LHCN-M2 (cell line): ENCODE data around the gene OMD. TPM values are rescaled to one million over a fixed set of nuclear protein-coding genes. Genes with fewer than 3 reads are reported as not detected.

Experiments used
- DNase-seq: peaks from one replicate; pipeline ENCODE4 v3.0.0-alpha.2; 2012; ENCODE audit warnings: low read depth
- polyA plus RNA-seq: library from polyadenylated mRNA; unstranded; fragments of >200 nt; gene quantifications from one replicate; pipeline ENCODE4 v1.2.1, GENCODE V29; 2012; ENCODE audit warnings: missing spikeins
- total RNA-seq: library from RNA; depleted of rRNA; stranded (reverse); fragments of >200 nt; gene quantifications from 2 replicates; pipeline ENCODE4 v1.2.3, GENCODE V29; 2014; rRNA removed

Gene OMD
- 0.06 TPM in 1 of 2 replicates, not detected in the other for total RNA-seq
- polyA plus RNA-seq = 0.02 TPM

DNA sequence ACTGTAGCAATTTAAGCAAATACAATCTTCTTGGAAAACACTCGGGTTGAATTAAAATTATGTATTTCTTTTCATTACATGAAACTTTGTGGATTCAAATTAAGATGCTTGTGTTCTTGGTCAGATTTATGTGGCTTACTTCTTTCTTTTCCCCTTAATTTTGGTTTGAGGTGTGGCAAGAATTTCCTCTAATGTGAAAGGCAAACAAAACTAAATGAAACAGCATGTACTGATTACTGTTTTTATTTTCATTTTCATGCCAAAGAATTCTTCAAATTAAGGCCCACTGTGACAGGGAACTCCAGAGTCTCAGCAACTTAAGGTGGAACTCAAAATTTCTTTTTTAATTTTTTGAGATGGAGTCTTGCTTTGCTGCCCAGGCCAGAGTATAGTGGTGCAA lies at the start of gene OMD:
Gene OMD (minus strand): TSS at position 132 of the 400 bp plus-strand sequence. CDS start 6,913 bp downstream, outside the sequence.
- DNase-seq = no peak

GRCh38 chr9:92468206-92468605 lies 43.9 kb upstream of the OMD start:
- DNase-seq = peak; percentile 47

GRCh38 chr9:92467511-92467910 lies 43.2 kb upstream of the OMD start:
- DNase-seq = no peak

DNA sequence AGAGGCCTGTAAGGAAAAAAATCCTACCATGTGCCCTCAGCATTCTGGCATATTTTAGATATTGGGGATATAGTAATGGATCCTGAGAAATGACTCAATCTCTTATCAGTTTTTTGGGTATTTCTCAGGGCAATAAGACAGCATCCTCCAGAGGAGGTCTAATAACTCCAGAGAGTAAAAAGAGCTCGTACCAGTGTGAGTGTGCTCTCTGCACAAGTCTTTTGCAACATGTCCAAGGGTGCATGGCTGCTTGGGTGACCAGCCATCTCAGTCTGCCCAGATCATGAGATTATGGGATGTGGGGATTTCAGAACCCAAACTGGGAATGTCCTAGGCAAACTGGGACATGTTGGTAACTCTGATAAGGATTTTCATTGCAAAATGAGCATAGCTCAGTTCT lies 42.8 kb upstream of the OMD start:
- no peak for DNase-seq

GRCh38 chr9:92463984-92464383 lies 39.7 kb upstream of the OMD start:
- DNase-seq = peak; percentile 83

DNA sequence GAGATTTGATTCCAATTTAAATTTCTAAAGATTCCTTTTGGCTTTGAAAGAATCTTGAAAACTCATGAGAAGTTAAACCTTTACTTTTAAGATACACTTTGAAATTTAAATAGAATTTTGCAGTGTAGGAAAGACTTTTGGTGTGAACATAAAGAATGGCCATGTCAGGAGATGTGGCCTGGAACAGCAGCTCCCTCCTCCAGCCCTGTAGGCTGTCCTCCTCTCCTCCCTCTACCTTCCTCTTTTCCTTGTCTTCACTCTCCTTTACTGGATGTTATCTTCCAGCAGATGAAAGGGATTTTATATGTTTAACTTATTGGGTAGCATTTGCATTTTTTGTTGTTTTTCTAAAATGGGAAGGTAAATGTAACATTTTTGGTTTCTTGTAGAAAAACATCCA lies 39.1 kb upstream of the OMD start:
- DNase-seq = no peak

- no peak for DNase-seq
Observed at GRCh38 chr9:92457576-92457975, 33.3 kb upstream of the OMD start.

GRCh38 chr9:92455217-92455616 lies 30.9 kb upstream of the OMD start:
- DNase-seq = no peak

GRCh38 chr9:92446536-92446935 lies 22.3 kb upstream of the OMD start:
- DNase-seq = no peak

GRCh38 chr9:92444841-92445240 lies 20.6 kb upstream of the OMD start:
- DNase-seq = no peak

DNA sequence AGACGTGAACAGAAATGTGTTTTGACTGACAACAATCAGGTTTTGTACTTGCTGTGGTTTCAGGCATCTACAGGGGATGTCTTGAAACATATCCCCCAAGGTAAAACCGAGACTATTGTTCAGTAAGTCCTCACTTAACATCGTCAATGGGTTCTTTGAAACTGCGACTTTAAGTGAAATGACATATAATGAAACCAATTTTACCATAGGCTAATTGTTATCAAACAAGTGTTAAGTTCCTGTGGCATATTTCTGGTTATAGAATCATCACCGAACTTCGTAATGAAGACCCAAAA lies 16.4 kb upstream of the OMD start:
- DNase-seq = no peak

GRCh38 chr9:92439921-92440750 lies 15.9 kb upstream of the OMD start:
- DNase-seq = peak; percentile 86

DNA sequence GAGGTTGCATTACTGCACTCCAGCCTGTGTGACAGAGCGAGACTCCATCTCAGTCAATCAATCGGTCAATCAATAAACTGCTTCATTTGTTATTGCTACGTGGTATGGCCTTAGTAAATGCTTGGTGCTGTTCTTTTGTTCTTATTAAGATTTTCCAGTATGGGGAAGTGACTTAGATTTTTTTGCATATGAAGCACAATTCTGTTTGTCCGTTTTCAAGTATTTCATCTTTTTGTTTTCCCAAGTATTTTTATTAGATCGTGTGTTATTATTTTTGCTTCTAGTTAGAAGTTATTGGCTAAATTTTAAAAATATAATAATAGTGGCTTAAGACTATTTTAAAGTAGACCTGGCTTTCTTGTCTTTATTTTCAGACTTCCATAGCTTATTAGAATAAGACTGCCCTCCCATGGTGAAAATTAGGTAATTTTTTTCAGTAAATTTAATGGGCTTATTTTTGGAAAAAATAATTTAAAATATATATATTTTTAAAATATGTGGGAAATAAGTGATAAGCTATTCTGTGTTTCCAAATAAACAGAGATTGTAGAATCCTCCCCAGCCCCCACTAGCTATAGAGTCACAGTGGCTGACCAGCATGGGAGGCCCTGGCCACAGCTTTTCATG lies 14.7 kb upstream of the OMD start:
- peak; percentile 27 for DNase-seq

DNA sequence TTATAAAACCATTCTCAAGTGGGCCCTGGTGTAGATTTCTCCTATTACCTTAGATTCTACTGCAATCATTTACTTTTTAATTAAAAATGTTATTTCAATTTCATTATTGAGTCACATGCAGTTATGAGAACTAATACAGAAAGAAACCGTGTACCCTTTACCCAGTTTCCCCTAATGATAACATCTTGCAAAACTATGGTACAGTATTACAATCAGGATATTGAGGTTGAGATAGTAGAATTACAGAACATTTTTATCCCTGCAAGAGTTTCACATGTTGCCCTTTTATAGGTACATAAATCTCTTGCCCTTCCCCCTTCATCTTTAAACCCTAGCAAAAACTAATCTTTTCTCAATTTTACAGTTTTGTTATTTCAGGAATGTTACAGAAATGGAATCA lies 11.0 kb upstream of the OMD start:
- DNase-seq = no peak

DNA sequence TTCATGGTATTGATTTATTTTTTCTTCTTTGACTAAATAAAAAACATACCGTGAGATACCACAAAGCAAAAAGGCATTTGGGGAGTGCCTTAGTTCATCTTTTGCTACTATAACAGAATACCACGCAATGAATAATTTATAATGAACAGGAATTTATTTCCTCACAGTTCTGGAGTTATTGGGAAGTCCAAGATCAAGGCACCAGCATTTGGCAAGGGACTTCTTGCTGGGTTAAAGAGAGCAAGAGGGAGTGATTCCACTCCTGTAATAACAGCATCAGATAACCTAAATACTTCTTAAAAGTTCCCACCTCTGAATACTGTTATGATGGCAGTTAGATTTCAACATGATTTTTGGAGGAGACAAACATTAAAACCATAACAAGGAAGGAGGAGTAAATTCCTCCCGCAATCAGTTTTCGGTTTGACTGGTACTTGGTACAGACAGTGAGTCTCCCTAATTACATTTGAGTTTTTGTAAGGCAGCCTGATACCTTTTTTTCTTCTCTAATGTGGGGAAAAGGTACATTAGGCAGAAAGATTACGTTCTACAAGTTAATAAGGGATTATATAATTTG lies 8.8 kb upstream of the OMD start:
- DNase-seq = no peak

DNA sequence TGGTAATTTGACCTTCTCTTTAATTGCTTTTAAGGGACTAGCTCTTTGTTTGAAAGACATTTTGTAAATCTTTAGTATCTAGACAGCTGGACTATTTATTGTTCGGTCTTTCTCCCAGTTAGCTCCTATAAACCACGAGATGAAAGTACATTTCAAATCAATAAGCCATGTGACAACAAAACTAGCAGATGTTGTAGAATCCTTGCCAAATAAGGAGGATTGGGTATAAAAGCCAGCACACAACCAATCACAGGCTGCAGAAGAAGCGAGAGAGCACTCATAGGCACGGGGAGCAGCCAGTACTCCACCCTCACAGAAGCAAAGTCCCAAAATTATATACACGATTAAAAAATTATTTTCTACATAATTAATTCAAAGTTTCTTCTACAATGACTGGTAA lies 8.1 kb upstream of the OMD start:
- no peak for DNase-seq

DNA sequence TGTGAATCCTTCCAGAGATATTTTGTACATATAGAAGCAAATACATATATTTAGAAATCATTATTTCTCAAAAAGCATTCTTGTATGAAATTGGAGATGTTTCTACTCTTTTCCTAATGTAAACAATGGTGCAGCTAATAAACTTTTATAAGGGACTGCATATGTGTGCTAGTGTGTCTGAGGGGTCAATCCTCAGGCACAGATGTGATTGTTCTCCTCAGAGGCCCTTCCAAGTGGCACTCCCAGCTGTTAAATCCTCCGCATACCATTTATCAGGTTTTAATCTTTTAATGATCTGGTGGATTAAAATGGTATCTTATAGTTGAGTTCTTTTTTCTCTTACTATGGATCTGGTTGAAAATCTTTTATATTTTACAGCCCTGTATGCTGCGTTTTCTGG lies 5.6 kb upstream of the OMD start:
- no peak for DNase-seq

- no peak for DNase-seq
Observed at GRCh38 chr9:92426501-92427145, 2.4 kb upstream of the OMD start.

DNA sequence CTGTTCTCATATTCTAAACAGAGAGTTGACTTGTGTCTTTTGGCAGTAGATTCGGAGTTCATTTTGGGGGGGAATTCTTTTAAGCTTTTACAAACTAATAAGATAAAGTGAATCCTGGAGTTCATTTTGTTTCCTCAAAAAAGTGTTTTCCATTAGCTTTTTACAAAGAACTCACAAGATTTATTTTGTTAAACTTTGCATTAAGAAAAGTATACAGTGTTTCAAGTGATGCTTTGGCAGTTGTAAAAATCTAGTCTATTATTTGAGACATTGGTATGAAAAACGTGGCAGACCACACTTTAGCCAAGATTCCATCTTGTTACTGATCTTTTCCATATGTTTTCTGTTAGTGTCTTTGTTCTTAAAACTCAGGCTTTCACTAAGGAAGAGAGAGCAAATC lies 1.2 kb upstream of the OMD start:
- DNase-seq = no peak

DNA sequence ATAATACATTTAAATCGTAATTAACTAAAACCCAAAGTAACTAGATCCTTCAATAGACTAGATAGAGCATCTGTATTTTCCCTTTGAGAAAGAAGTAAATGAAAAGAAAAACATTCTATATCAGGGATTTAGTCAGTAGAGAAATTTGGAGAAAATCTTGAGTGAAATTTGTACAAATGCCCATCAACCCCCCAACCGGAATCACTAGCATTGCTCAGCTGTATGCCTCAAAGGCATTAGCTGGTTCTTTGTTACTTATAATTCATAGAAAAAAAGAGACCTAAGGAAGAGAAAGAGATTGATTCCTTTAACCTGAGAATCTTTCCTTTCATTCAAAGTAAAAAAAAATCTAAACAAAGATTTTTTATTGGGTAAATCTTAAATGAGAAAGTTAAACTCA lies 659 bp downstream of the OMD start:
- DNase-seq = no peak

DNA sequence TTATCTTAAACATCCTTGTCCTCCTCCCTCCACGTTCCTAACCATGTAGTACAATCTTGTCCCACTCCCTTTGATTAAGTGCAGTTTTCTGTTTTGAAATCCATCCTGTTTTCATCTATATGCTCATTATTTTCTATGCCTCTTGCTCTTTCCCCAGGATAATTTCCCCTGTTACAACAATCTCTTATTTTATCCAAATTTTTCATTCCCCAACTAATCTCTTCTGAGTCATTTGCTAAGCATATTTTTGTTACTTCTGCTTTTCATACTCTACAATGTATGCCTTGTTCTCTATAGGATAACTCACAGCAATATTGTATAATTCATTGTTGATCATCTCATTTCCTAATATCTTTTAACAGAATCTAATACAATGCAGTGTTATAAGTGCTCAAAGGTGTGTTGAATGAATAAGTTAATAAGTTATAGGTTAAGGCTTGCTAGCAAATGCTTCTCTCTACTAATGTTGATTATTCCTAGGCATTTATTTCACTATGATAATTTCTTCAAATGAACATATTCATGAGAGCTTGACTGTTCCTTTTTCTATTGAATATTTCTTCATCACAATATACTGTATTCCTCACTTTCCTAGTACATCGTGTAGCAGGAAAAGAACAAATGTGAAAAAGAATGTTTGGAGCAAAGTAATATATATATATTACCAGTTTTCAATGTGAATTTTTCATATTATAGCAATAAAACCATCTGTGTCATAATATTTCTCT lies 1.5 kb downstream of the OMD start:
- DNase-seq = no peak

- no peak for DNase-seq
Observed at GRCh38 chr9:92414566-92414965, 9.7 kb downstream of the OMD start.
